Heart left ventricle (tissue), 16 donors: Measurements from ENCODE around the gene ULK4. TPM values are rescaled to one million over a fixed set of nuclear protein-coding genes. Genes with fewer than 3 reads are reported as not detected.

Experiments
- ATAC-seq, 4 donors: fragments of 200-7000 bp; cut with Tn5 transposase; one replicate each; pipeline ENCODE4 v1.9.1; 2020 to 2022; ENCODE audit warnings: moderate library complexity in 4 of 4, mild to moderate bottlenecking in 3 of 4, moderate number of reproducible peaks in 1 of 4
- DNase-seq, 5 donors: peaks; one replicate each; pipeline ENCODE4 v3.0.0-alpha.2; 2020
- H3K27ac ChIP-seq, 12 donors: fragments of 200-600 bp; sonication (generic) in 4 of 12; one replicate each; pipeline versions ENCODE4 v1.5.0 to v1.8.0; 2016 to 2022; ENCODE audit warnings: mild to moderate bottlenecking in 2 of 12
- H3K27me3 ChIP-seq, 9 donors: fragments of 200-600 bp; sonication (generic) in 2 of 9; one replicate each; pipeline versions ENCODE4 v1.5.1 to v1.8.0; 2016 to 2022; ENCODE audit warnings: mild to moderate bottlenecking in 3 of 9
- H3K36me3 ChIP-seq, 9 donors: fragments of 200-600 bp; sonication (generic) in 2 of 9; one replicate each; pipeline versions ENCODE4 v1.5.0 to v1.8.0; 2018 to 2022; ENCODE audit warnings: mild to moderate bottlenecking in 2 of 9
- H3K4me1 ChIP-seq, 12 donors: fragments of 200-600 bp; sonication (generic) in 4 of 12; one replicate each; pipeline versions ENCODE4 v1.5.0 to v1.8.0; 2016 to 2022; ENCODE audit warnings: mild to moderate bottlenecking in 3 of 12
- H3K4me3 ChIP-seq, 12 donors: fragments of 200-600 bp; sonication (generic) in 4 of 12; one replicate each; pipeline versions ENCODE4 v1.5.0 to v1.8.0; 2017 to 2022; ENCODE audit warnings: mild to moderate bottlenecking in 9 of 12, moderate library complexity in 4 of 12
- H3K9me3 ChIP-seq, 12 donors: fragments of 200-600 bp; sonication (generic) in 4 of 12; one replicate each; pipeline versions ENCODE4 v1.5.0 to v1.8.0; 2016 to 2022; ENCODE audit warnings: mild to moderate bottlenecking in 1 of 12
- POLR2A ChIP-seq, 2 donors: fragments of 450-650 bp; IDR thresholded peaks; one replicate each; pipeline ENCODE4 v1.6.1; 2017; ENCODE audit warnings: antibody characterized with exemption in 2 of 2, mild to moderate bottlenecking in 2 of 2, moderate library complexity in 2 of 2
- WGBS, 4 donors: extraction: QIAGEN DNeasy Blood & Tissue Kit in 2 of 4; methylation state at CpG; one replicate each; pipeline versions ENCODE4 v1.1.5 to v1.1.7; 2013 to 2018; 5-methylcytosine and 5-hydroxymethylcytosine counted together
- intact Hi-C, 10 donors: fragments of 100-400 bp; cut with DNase I; formaldehyde crosslinking; loops; one replicate each; pipeline versions ENCODE4 v1.11.1 to v1.14.2; 2022
- polyA plus RNA-seq, 2 donors: library from polyadenylated mRNA; stranded (reverse); fragments of 200-250 nt; gene quantifications; one replicate each; pipeline ENCODE4 v1.2.3, GENCODE V29; 2013
- total RNA-seq, 9 donors: library from RNA; depleted of rRNA in 2 of 9; stranded (reverse); fragments of >200 nt in 2 of 9; fragmentation: NEBNext Ultra II Directional in 3 of 9; extraction: Animal tissue kit (Norgen Biotek cat#: 25700) in 3 of 9; gene quantifications; one replicate each; pipeline versions ENCODE4 v1.1.0 to v1.2.4, GENCODE V29; 2016 to 2023
- TF ChIP-seq, protein P1 (sequence below), 12 donors: fragments of 200-600 bp; sonication (generic) in 4 of 12; IDR thresholded peaks; one replicate each; pipeline versions ENCODE4 v1.5.0 to v1.8.0; 2018 to 2022; ENCODE audit warnings: antibody characterized with exemption in 12 of 12, mild to moderate bottlenecking in 5 of 12
- donor health status: ischemic (EF 13 %, LVEDD 7.1; RV severe dilation, severe dysfunction).
- donor health status: healthy with polysubstance abuse.
- donor health status: DM: no; HTN: yes; CAD: no.
- donor health status: DM: no; HTN: no; CAD: no.
- donor health status: ischemic (EF 25% LVEDD 6.9; RV normal size, moderate dysfunction).
- donor health status: ischemic (EF 25% LVEDD 5.7; RV mildly dilated, moderate dysfunction).
- donor health status: healthy.
- donor health status: DM: yes; HTN: yes; CAD: no.
- donor health status: ischemic (EF 35%, LVEDD 5.7; RV mildly dilated, moderate dysfunction).
- donor health status: nonischemic (EF 11% LVEDD 7.7; RV severe dilation, severe dysfunction).
- donor health status: DM: yes; HTN: yes; CAD: no.
- donor health status: PGD.
- donor health status: ischemic (EF 29% LVEDD 5.4; RV normal size, mild dysfunction).
- donor health status: nonischemic (EF 23%, LVEDD 6.1; RV moderate dilation, normal function).

ULK4 gene
- total and polyA plus RNA-seq, 11 donors = 0.91 to 6.1 (median 2.1) TPM

DNA sequence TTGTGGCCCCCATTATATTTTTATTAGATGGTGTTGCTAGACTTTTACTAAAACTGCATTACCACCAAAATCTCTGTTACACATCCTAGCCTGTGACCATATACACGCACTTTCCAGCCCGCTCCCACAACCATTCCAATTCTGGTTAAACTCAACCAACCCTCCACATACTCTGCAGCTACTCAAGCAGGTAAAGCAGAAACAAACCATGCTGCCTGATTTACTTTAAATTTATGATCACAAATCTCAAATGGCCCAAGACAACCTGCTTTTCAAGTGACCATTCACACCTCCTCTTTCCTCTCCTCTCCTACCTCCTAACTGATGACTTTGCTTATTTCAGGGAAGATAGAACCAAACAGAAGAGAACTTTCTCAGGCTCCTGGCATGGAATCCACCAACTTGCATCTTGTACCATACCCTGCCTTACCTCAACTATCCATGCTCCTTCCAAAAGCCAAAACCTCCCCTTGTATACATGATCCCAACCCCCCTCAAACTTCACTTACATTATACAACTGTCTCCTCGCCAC lies 18.5 kb downstream of the ULK4 start:
- H3K9me3 ChIP-seq = no peaks in the 10 kb centered on the region
- intact Hi-C loops = no loop called here
- DNase-seq = no peak
- H3K27ac ChIP-seq = no peak overlapping the region
- no peak for TF ChIP-seq POLR2A (IDR thresholded peaks at IDR 0.05)
- TF ChIP-seq, protein P1, sequence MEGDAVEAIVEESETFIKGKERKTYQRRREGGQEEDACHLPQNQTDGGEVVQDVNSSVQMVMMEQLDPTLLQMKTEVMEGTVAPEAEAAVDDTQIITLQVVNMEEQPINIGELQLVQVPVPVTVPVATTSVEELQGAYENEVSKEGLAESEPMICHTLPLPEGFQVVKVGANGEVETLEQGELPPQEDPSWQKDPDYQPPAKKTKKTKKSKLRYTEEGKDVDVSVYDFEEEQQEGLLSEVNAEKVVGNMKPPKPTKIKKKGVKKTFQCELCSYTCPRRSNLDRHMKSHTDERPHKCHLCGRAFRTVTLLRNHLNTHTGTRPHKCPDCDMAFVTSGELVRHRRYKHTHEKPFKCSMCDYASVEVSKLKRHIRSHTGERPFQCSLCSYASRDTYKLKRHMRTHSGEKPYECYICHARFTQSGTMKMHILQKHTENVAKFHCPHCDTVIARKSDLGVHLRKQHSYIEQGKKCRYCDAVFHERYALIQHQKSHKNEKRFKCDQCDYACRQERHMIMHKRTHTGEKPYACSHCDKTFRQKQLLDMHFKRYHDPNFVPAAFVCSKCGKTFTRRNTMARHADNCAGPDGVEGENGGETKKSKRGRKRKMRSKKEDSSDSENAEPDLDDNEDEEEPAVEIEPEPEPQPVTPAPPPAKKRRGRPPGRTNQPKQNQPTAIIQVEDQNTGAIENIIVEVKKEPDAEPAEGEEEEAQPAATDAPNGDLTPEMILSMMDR (IDR thresholded peaks at IDR 0.05) = no peak
- H3K36me3 ChIP-seq = peaks cover 0 to 5% (median 0%) of the 10 kb centered on the region in 9 donors
- no peaks in the 10 kb centered on the region for H3K27me3 ChIP-seq
- WGBS, 4 donors = 97 to 98% (median 98%) methylated on average over 3 of the region's 3 CpGs
- no peaks in the 10 kb centered on the region for H3K4me1 ChIP-seq
- ATAC-seq = no peak
- no peak overlapping the region for H3K4me3 ChIP-seq

DNA sequence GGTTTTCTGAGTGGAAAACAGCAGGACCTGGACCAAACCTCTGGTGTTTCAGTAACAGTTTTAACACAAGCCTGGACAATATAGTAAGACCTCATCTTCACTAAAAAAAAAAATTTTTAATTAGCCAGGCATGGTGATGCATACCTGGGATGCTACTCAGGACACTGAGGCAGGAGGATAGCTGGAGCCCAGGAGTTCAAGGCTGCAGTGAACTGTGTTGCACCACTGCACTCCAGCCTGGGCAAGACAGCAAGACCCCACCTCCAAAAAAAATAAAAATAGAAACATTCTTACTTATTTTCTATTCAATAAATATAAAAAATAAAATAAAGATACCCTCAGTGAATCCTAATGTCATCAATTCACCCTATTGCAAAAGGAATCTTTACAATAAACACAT lies 21.5 kb downstream of the ULK4 start:
- intact Hi-C loops = no loop called here
- H3K4me1 ChIP-seq = no peaks in the 10 kb centered on the region

DNA sequence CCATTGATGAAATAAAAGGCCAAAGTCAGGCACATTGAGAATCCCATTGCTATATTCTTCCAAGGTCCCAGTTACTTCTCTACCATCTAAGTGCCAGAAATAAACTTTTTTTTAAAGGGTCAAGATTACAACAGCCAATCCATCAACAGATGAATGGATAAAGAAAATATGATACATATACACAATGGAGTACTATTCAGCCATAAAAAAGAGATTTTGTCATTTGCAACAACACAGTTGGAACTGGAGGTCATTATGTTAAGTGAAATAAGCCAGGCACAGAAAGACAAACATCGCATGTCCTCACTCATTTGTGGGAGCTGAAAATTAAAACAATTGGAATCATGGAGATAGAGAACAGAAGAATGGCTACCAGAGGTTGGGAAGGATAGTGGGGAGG lies 25.5 kb downstream of the ULK4 start:
- intact Hi-C loops = no loop called here
- TF ChIP-seq, protein P1 (IDR thresholded peaks at IDR 0.05) = no peak
- TF ChIP-seq POLR2A (IDR thresholded peaks at IDR 0.05) = no peak
- Histone ChIP-seq H3K4me1 (no peaks in the 10 kb centered on the region), H3K9me3 (no peaks in the 10 kb centered on the region), H3K27me3 (no peaks in the 10 kb centered on the region), H3K4me3 (no peak overlapping the region), H3K36me3 (peaks cover 0 to 3% (median 0%) of the 10 kb centered on the region in 9 donors), H3K27ac (no peak overlapping the region)
- WGBS, 4 donors = 93 to 98% (median 98%) methylated on average over 1 of the region's 1 CpG
- DNase-seq (no peak), ATAC-seq (no peak)

More for the DNA sequence above, 21.5 kb downstream of the ULK4 start:
- H3K9me3 ChIP-seq = no peaks in the 10 kb centered on the region
- H3K27ac ChIP-seq = no peak overlapping the region
- no peak overlapping the region for H3K4me3 ChIP-seq
- no peaks in the 10 kb centered on the region for H3K27me3 ChIP-seq
- no peak for ATAC-seq
- TF ChIP-seq, protein P1 (IDR thresholded peaks at IDR 0.05) = no peak
- TF ChIP-seq POLR2A (IDR thresholded peaks at IDR 0.05) = no peak
- no peaks in the 10 kb centered on the region for H3K36me3 ChIP-seq
- DNase-seq = no peak

DNA sequence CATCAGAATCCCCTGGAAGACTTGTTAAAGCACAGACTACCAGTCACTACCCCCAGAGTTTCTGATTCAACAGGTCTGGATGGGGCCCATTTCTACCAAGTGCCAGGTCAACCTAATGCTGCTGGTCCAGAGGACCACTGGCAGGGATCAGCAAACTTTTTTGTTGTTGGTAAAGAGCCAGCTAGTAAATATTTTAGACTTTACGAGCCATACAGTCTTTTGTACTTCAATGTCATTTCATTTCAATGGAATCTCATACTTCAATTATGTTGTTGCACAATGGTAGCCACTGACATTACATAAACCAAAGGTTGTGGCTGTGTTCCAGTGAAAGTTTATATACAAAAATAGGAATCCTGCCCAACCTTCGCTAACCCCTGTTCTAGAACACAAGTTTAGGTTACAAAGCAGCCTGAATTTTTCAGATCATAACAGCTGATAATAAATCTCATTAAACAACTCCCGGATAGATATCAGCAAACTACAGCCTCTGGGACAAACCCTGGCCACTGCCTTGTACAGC lies 28.7 kb downstream of the ULK4 start:
- intact Hi-C loops = no loop called here
- H3K27ac ChIP-seq = peak overlapping the region in 1 of 12 donors; percentile 64
- H3K4me1 ChIP-seq = no peaks in the 10 kb centered on the region
- DNase-seq (no peak), ATAC-seq (peak in 1 of 4 donors; percentile 28)
- no peak overlapping the region for H3K4me3 ChIP-seq
- no peaks in the 10 kb centered on the region for H3K27me3 ChIP-seq
- WGBS, 4 donors = 45 to 76% (median 71%) methylated on average over 3 of the region's 3 CpGs
- TF ChIP-seq POLR2A (IDR thresholded peaks at IDR 0.05) = no peak
- TF ChIP-seq, protein P1 (IDR thresholded peaks at IDR 0.05) = no peak
- no peaks in the 10 kb centered on the region for H3K9me3 ChIP-seq
- peaks cover 0 to 4% (median 0%) of the 10 kb centered on the region in 9 donors for H3K36me3 ChIP-seq
